ENCODE measurements around the gene RAB40AL. TPM values are rescaled to one million over a fixed set of nuclear protein-coding genes. Genes with fewer than 3 reads are reported as not detected.
A peak's percentile ranks its signal among the peaks of the same experiment; 100 is the strongest.
"Not testable (repeated sequence)": the region's sequence is repeated elsewhere in the genome, so short reads cannot be mapped to it uniquely, and the experiment has no call there.

RAB40AL gene
- total RNA-seq (1 to 10 TPM in 3 of 4 donors, under 1 TPM in 1; 0.36 to 3.6 (median 2.5) TPM), polyA plus RNA-seq (under 1 TPM in 1 of 3 donors, not detected in 2; 0.19 TPM)

GRCh38 chrX:102936972-102937371, at the start of gene RAB40AL:
RAB40AL (plus strand) TSS chrX:102937272; CDS start chrX:102937319, 47 bp downstream.
- WGBS, 2 donors = 95 to 97% methylated on average over 15 of the region's 15 CpGs
- H3K4me1 ChIP-seq; H3K4me3 ChIP-seq; intact Hi-C loops (cut with DNase I); DNase-seq; H3K27me3 ChIP-seq; H3K27ac ChIP-seq; H3K9me3 ChIP-seq; H3K36me3 ChIP-seq: not testable (repeated sequence)

GRCh38 chrX:102887687-102888086, 49.4 kb upstream of the RAB40AL start:
- DNase-seq = no peak
- 91 to 93% methylated on average over 3 of the region's 3 CpGs for whole genome bisulfite sequencing, 2 donors
- Histone ChIP-seq H3K4me3 (no peak overlapping the region), H3K27me3 (no peaks in the 10 kb centered on the region), H3K4me1 (no peaks in the 10 kb centered on the region), H3K9me3 (no peaks in the 10 kb centered on the region), H3K36me3 (peaks cover 0 to 4% (median 0%) of the 10 kb centered on the region in 4 donors), H3K27ac (no peak overlapping the region)
- intact Hi-C loops (cut with DNase I) = no loop called here
- TF ChIP-seq POLR2A (IDR thresholded peaks at IDR 0.05) (no peak), CTCF (IDR thresholded peaks at IDR 0.05) (no peak), EP300 (IDR thresholded peaks at IDR 0.05) (no peak), POLR2AphosphoS5 (IDR thresholded peaks at IDR 0.05) (no peak)

GRCh38 chrX:102892103-102892502, 45.0 kb upstream of the RAB40AL start:
- DNase-seq = no peak
- TF ChIP-seq EP300 (IDR thresholded peaks at IDR 0.05) (no peak), POLR2AphosphoS5 (IDR thresholded peaks at IDR 0.05) (no peak), POLR2A (IDR thresholded peaks at IDR 0.05) (no peak), CTCF (IDR thresholded peaks at IDR 0.05) (no peak)
- Histone ChIP-seq H3K27ac (no peak overlapping the region), H3K9me3 (no peaks in the 10 kb centered on the region), H3K36me3 (peaks cover 0 to 4% (median 0%) of the 10 kb centered on the region in 4 donors), H3K4me1 (no peaks in the 10 kb centered on the region), H3K27me3 (no peaks in the 10 kb centered on the region), H3K4me3 (no peak overlapping the region)
- intact Hi-C loops (cut with DNase I) = no loop called here
- 97 to 100% methylated on average over 1 of the region's 1 CpG for WGBS, 2 donors

- WGBS, 2 donors = 45 to 51% methylated on average over 15 of the region's 15 CpGs
- Histone ChIP-seq H3K9me3 (no peaks in the 10 kb centered on the region), H3K4me1 (no peaks in the 10 kb centered on the region), H3K27ac (no peak overlapping the region), H3K36me3 (no peaks in the 10 kb centered on the region), H3K27me3 (no peaks in the 10 kb centered on the region), H3K4me3 (no peak overlapping the region)
- intact Hi-C loops (cut with DNase I) = loop anchor here (5.0 kb wide), 1 partner anchor 833 kb away; no protein-coding TSS in a partner anchor
- peak; percentile 66 for DNase-seq
- TF ChIP-seq CTCF (IDR thresholded peaks at IDR 0.05) (peak in 3 of 4 experiments; percentile 10 to 47 (median 28)), EP300 (IDR thresholded peaks at IDR 0.05) (no peak), POLR2AphosphoS5 (IDR thresholded peaks at IDR 0.05) (no peak), POLR2A (IDR thresholded peaks at IDR 0.05) (no peak)
Observed at GRCh38 chrX:102899940-102900916, 36.8 kb upstream of the RAB40AL start.

GRCh38 chrX:102902355-102902754, 34.7 kb upstream of the RAB40AL start:
- no peak for TF ChIP-seq POLR2A (IDR thresholded peaks at IDR 0.05)
- TF ChIP-seq CTCF (IDR thresholded peaks at IDR 0.05) = no peak
- no peak for TF ChIP-seq POLR2AphosphoS5 (IDR thresholded peaks at IDR 0.05)
- TF ChIP-seq EP300 (IDR thresholded peaks at IDR 0.05) = no peak
- Histone ChIP-seq H3K9me3 (no peaks in the 10 kb centered on the region), H3K27me3 (no peaks in the 10 kb centered on the region), H3K27ac (no peak overlapping the region), H3K36me3 (peaks cover 0 to 4% (median 0%) of the 10 kb centered on the region in 4 donors), H3K4me1 (no peaks in the 10 kb centered on the region), H3K4me3 (no peak overlapping the region)
- intact Hi-C loops (cut with DNase I) = loop anchor here (5.0 kb wide), 1 partner anchor 835 kb away; no protein-coding TSS in a partner anchor
- DNase-seq = no peak

Measured in sigmoid colon (tissue), 7 donors.